SK-N-SH (cell line): ENCODE results near the gene SMIM1. TPM values are rescaled to one million over a fixed set of nuclear protein-coding genes. Genes with fewer than 3 reads are reported as not detected.
A peak's percentile ranks its signal among the peaks of the same experiment; 100 is the strongest.

Experiments
- CTCF ChIA-PET: fragments of 300-600, 350-600 bp; formaldehyde crosslinking; extraction: SDS; loops from one replicate; lab custom pipeline; 2021; lab: Yijun Ruan, JAX
- POLR2A ChIA-PET: fragments of 350-600 bp; sonication (Branson Sonifier 250); formaldehyde crosslinking; extraction: SDS; loops from one replicate; lab custom pipeline; 2020; ENCODE audit warnings: antibody characterized with exemption, inconsistent platforms; lab: Yijun Ruan, JAX
- DNase-seq: peaks from one replicate; pipeline ENCODE4 v3.0.0; 2012
- H2AFZ ChIP-seq: fragments of 200-600 bp; sonication (generic); 2 replicates; pipeline ENCODE4 v1.8.1; 2016; ENCODE audit warnings: antibody characterized with exemption, mild to moderate bottlenecking, low read depth
- H3F3A ChIP-seq: fragments of 200-600 bp; sonication (generic); replicated peaks from 2 replicates; pipeline ENCODE3; 2016; ENCODE audit warnings: antibody characterized with exemption, mild to moderate bottlenecking; ENCODE audit not compliant: insufficient read depth
- H3K27ac ChIP-seq, 2 experiments: fragments of 200-500 bp in 1 of 2; fragments of 200-600 bp in 1 of 2; sonication (Bioruptor generic) in 1 of 2; sonication (generic), shearing (Covaris generic) in 1 of 2; 2 replicates each; pipeline versions ENCODE4 v1.5.1 to v1.6.1; 2014 to 2016; ENCODE audit warnings: low read depth in 2 of 2, inconsistent platforms in 1 of 2, low read length in 1 of 2, mild to moderate bottlenecking in 1 of 2, mixed read lengths in 1 of 2
- H3K27me3 ChIP-seq: fragments of 200-600 bp; sonication (generic), shearing (Covaris generic); 2 replicates; pipeline ENCODE4 v1.6.1; 2016; ENCODE audit warnings: mixed run types; ENCODE audit not compliant: insufficient read depth
- H3K36me3 ChIP-seq, 2 experiments: fragments of 200-500 bp in 1 of 2; fragments of 200-600 bp in 1 of 2; sonication (Bioruptor generic) in 1 of 2; sonication (generic) in 1 of 2; replicated peaks in 1 of 2; 2 replicates each; pipeline versions ENCODE3 to v1.5.1; 2014 to 2016; ENCODE audit warnings: low read length in 1 of 2, mild to moderate bottlenecking in 1 of 2; ENCODE audit not compliant: insufficient read depth in 2 of 2, control insufficient read depth in 1 of 2
- H3K4me1 ChIP-seq, 2 experiments: fragments of 200-500 bp in 1 of 2; fragments of 200-600 bp in 1 of 2; sonication (Bioruptor generic) in 1 of 2; sonication (generic), shearing (Covaris generic) in 1 of 2; 2 replicates each; pipeline versions ENCODE4 v1.5.1 to v1.6.1; 2014 to 2016; ENCODE audit warnings: low read depth in 1 of 2, low read length in 1 of 2, mixed run types in 1 of 2; ENCODE audit not compliant: insufficient read depth in 2 of 2, control insufficient read depth in 1 of 2
- H3K4me2 ChIP-seq: fragments of 200-600 bp; sonication (generic), shearing (Covaris generic); 2 replicates; pipeline ENCODE4 v1.6.1; 2017; ENCODE audit warnings: mixed run types
- H3K4me3 ChIP-seq, 2 experiments: fragments of 200-500 bp in 1 of 2; fragments of 200-600 bp in 1 of 2; sonication (Bioruptor generic) in 1 of 2; sonication (generic), shearing (Covaris generic) in 1 of 2; 2 replicates each; pipeline versions ENCODE4 v1.5.1 to v1.8.1; 2014 to 2016; ENCODE audit warnings: low read depth in 2 of 2, inconsistent platforms in 1 of 2, low read length in 1 of 2, mild to moderate bottlenecking in 1 of 2, mixed read lengths in 1 of 2, moderate library complexity in 1 of 2
- H3K79me2 ChIP-seq: fragments of 200-600 bp; sonication (generic); 2 replicates; pipeline ENCODE4 v1.8.1; 2017; ENCODE audit warnings: mild to moderate bottlenecking; ENCODE audit not compliant: insufficient read depth
- H3K9ac ChIP-seq: fragments of 200-600 bp; sonication (generic); 2 replicates; pipeline ENCODE4 v1.6.1; 2017; ENCODE audit warnings: mixed run types
- H3K9me2 ChIP-seq: fragments of 200-600 bp; sonication (generic); 2 replicates; pipeline ENCODE4 v1.6.1; 2017; ENCODE audit warnings: mixed run types
- H3K9me3 ChIP-seq: fragments of 200-600 bp; sonication (generic); 2 replicates; pipeline ENCODE4 v1.6.1; 2017; ENCODE audit warnings: mixed run types, mild to moderate bottlenecking, moderate library complexity
- H4K20me1 ChIP-seq: fragments of 200-600 bp; sonication (generic); 2 replicates; pipeline ENCODE4 v1.6.1; 2017; ENCODE audit warnings: mild to moderate bottlenecking, mixed run types; ENCODE audit not compliant: insufficient read depth
- CHD2 ChIP-seq: fragments of 150-350 bp; IDR thresholded peaks from 2 replicates; pipeline ENCODE4 v1.6.1; 2018; ENCODE audit warnings: low read length; ENCODE audit not compliant: partially characterized antibody
- GATA2 ChIP-seq: sonication (generic); formaldehyde crosslinking; IDR thresholded peaks from 2 replicates; pipeline ENCODE4 v1.5.0; 2020; ENCODE audit warnings: mild to moderate bottlenecking, missing genetic modification reagents
- NFIC ChIP-seq: IDR thresholded peaks from 2 replicates; pipeline ENCODE4 v1.4.0; 2012; ENCODE audit warnings: borderline replicate concordance
- RCOR1 ChIP-seq: fragments of 150-350 bp; IDR thresholded peaks from 2 replicates; pipeline ENCODE4 v1.6.1; 2017; ENCODE audit warnings: antibody characterized with exemption, low read length
- SIN3A ChIP-seq: IDR thresholded peaks from 2 replicates; pipeline ENCODE4 v1.6.1; 2012; ENCODE audit warnings: low read depth, mild to moderate bottlenecking, low read length, moderate library complexity, borderline replicate concordance
- WGBS: methylation state at CpG from one replicate; pipeline ENCODE4 v1.1.6; 2017; ENCODE audit warnings: low lambda C conversion rate; 5-methylcytosine and 5-hydroxymethylcytosine counted together
- polyA plus RNA-seq, 3 experiments: library from polyadenylated mRNA; depleted of rRNA; stranded (reverse); fragments of >200 nt; gene quantifications; 2 replicates each; pipeline ENCODE4 v1.2.3, GENCODE V29; 2012
- TF ChIP-seq, protein P1 (sequence below): IDR thresholded peaks from 2 replicates; pipeline ENCODE4 v1.6.1; 2012; ENCODE audit warnings: mild to moderate bottlenecking, low read depth, low read length, moderate library complexity

Gene SMIM1
- polyA plus RNA-seq, 1 of the 3 experiments (the other 2 are of a cell fraction): 6.1 TPM

DNA sequence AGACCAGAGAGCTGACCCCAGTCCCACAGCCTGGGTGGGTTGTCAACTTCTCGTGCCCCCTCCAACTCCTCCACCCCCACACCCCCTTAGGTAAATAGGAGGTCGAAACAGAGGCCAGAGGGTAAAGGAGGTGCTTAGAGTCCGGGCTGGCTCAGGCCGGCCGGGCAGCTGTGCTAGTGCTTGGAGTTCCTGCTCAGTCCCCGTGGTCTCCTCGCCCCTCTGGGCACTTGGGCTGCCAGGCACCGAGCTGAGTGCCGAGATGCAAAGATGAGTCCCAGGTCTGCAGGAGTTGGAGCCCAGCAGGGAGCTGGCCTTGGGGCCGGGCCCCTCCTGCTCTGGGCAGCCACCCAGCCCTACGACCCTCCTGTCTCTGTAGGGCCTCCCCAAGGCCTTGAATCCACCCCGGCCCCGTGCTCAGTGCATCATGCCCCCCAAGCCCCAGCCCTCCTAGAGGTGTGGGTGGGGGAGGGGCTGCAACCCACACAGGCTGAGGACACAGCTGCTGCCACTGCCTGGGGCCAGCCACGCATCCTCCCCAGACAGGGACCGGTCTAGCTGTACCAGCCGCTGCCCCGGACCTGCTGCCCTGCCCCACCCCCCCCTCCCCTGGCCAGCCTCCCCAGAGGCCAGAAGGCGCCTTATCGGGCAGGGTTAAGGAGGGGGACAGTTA is 1.9 kb downstream of the SMIM1 start:
- ChIA-PET CTCF (interaction anchor here (0.8 to 1.7 kb wide), 3 partner anchors 18 to 27 kb away, joined by 3 to 4 read pairs (median 3); partner anchors contain the start of gene LRRC47), POLR2A (interaction anchor here (0.5 to 2.2 kb wide), 5 partner anchors 10 to 47 kb away, joined by 3 to 14 read pairs (median 8); partner anchors contain the start of gene LRRC47)
- Histone ChIP-seq H2AFZ (no peak overlapping the region), H3F3A (peaks cover 5% of the 10 kb centered on the region), H3K9ac (no peak overlapping the region), H3K36me3 (peaks cover 0 to 5% of the 10 kb centered on the region in 2 experiments), H3K4me1 (peaks cover 0 to 67% of the 10 kb centered on the region in 2 experiments; a peak in 1 of 4 replicates), H3K9me3 (no peaks in the 10 kb centered on the region), H3K27me3 (no peaks in the 10 kb centered on the region), H3K4me3 (no peak overlapping the region; a peak in 1 of 4 replicates), H3K27ac (peak overlapping the region in 1 of 2 experiments; percentile 92; a peak in 2 of 4 replicates), H3K79me2 (no peaks in the 10 kb centered on the region), H3K4me2 (no peak overlapping the region), H4K20me1 (no peaks in the 10 kb centered on the region), H3K9me2 (no peaks in the 10 kb centered on the region)
- WGBS: 87% methylated on average over 7 of the region's 19 CpGs
- DNase-seq: peak; percentile 83
- TF ChIP-seq CHD2 (peak; percentile 40), NFIC (no peak), RCOR1 (no peak)
- TF ChIP-seq, protein P1, sequence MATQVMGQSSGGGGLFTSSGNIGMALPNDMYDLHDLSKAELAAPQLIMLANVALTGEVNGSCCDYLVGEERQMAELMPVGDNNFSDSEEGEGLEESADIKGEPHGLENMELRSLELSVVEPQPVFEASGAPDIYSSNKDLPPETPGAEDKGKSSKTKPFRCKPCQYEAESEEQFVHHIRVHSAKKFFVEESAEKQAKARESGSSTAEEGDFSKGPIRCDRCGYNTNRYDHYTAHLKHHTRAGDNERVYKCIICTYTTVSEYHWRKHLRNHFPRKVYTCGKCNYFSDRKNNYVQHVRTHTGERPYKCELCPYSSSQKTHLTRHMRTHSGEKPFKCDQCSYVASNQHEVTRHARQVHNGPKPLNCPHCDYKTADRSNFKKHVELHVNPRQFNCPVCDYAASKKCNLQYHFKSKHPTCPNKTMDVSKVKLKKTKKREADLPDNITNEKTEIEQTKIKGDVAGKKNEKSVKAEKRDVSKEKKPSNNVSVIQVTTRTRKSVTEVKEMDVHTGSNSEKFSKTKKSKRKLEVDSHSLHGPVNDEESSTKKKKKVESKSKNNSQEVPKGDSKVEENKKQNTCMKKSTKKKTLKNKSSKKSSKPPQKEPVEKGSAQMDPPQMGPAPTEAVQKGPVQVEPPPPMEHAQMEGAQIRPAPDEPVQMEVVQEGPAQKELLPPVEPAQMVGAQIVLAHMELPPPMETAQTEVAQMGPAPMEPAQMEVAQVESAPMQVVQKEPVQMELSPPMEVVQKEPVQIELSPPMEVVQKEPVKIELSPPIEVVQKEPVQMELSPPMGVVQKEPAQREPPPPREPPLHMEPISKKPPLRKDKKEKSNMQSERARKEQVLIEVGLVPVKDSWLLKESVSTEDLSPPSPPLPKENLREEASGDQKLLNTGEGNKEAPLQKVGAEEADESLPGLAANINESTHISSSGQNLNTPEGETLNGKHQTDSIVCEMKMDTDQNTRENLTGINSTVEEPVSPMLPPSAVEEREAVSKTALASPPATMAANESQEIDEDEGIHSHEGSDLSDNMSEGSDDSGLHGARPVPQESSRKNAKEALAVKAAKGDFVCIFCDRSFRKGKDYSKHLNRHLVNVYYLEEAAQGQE: no peak

DNA sequence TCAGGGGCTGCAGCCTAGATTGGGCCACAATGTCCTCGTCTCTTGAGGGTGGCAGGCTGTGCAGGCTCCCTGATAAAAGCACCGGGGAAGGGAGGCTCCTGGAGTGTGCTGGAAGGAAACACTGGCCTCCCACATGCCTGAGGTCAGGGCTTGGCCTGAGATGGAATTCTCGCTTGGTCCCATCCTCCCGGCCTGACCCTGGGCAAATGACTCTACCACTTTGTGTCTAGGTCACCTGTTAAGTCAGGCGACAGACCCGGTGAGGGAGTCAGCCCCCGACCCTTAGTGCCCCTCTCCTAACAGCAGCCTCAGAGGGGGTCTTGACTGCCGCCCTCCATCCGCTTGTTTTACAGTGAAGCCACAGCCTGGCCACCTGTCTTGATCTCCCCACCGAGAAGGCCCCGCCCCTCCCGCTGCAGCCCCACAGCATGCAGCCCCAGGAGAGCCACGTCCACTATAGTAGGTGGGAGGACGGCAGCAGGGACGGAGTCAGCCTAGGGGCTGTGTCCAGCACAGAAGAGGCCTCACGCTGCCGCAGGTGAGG is 2.5 kb downstream of the SMIM1 start:
- peaks cover 0 to 11% of the 10 kb centered on the region in 2 experiments for H3K36me3 ChIP-seq
- POLR2A ChIA-PET: interaction anchor here (0.7 to 2.2 kb wide), 4 partner anchors 18 to 46 kb away, joined by 3 to 14 read pairs (median 6); partner anchors contain the start of gene LRRC47
- no peak for DNase-seq

More for the DNA sequence above, 2.5 kb downstream of the SMIM1 start:
- no peak overlapping the region for H3K9ac ChIP-seq
- no peaks in the 10 kb centered on the region for H3K9me2 ChIP-seq
- TF ChIP-seq SIN3A (no peak), GATA2 (CRISPR knock-in tag) (peak; percentile 44; the same call in 1 of the 2 replicates)
- no peak overlapping the region for H2AFZ ChIP-seq
- no peaks in the 10 kb centered on the region for H3K27me3 ChIP-seq
- no peaks in the 10 kb centered on the region for H3K9me3 ChIP-seq
- no peaks in the 10 kb centered on the region for H4K20me1 ChIP-seq
- peaks cover 5% of the 10 kb centered on the region for H3F3A ChIP-seq
- WGBS: 71% methylated on average over 15 of the region's 17 CpGs
- peak overlapping the region in 1 of 2 experiments; percentile 92; a peak in 2 of 4 replicates for H3K27ac ChIP-seq
- H3K4me2 ChIP-seq: peak overlapping the region; percentile 24; the same call in 1 of the 2 replicates
- CTCF ChIA-PET: interaction anchor here (0.6 to 1.7 kb wide), 10 partner anchors 10 to 242 kb away, joined by 3 to 13 read pairs (median 4); no protein-coding TSS in a partner anchor
- no peak overlapping the region for H3K4me3 ChIP-seq
- H3K79me2 ChIP-seq: no peaks in the 10 kb centered on the region
- H3K4me1 ChIP-seq: peaks cover 0 to 67% of the 10 kb centered on the region in 2 experiments; a peak in 1 of 4 replicates
